Measurements from ENCODE around the gene TPSB2.
"Not testable (repeated sequence)": the region's sequence is repeated elsewhere in the genome, so short reads cannot be mapped to it uniquely, and the experiment has no call there.

The TPSB2 gene

GRCh38 chr16:1199347-1200013 is 30.5 kb downstream of the TPSB2 start:
- DNase-seq, result no peak

GRCh38 chr16:1198671-1199346 is 31.2 kb downstream of the TPSB2 start:
- DNase-seq, result not testable (repeated sequence)

GRCh38 chr16:1198194-1198593 is 31.8 kb downstream of the TPSB2 start:
- DNase-seq, result no peak

GRCh38 chr16:1197237-1197866 is 32.6 kb downstream of the TPSB2 start:
- DNase-seq, result no peak

GRCh38 chr16:1196494-1196893 is 33.5 kb downstream of the TPSB2 start:
- DNase-seq, result no peak

- no peak for DNase-seq
Observed at GRCh38 chr16:1195393-1195666, 34.7 kb downstream of the TPSB2 start.

GRCh38 chr16:1194665-1195392 is 35.2 kb downstream of the TPSB2 start:
- no peak for DNase-seq

- no peak for DNase-seq
Observed at GRCh38 chr16:1193825-1194581, 36.0 kb downstream of the TPSB2 start.

GRCh38 chr16:1193143-1193824 is 36.7 kb downstream of the TPSB2 start:
- no peak for DNase-seq

- DNase-seq, result no peak
Observed at GRCh38 chr16:1192384-1193073, 37.5 kb downstream of the TPSB2 start.

GRCh38 chr16:1190789-1191188 is 39.2 kb downstream of the TPSB2 start:
- not testable (repeated sequence) for DNase-seq

GRCh38 chr16:1189455-1189854 is 40.5 kb downstream of the TPSB2 start:
- DNase-seq, result no peak

- no peak for DNase-seq
Observed at GRCh38 chr16:1188432-1189189, 41.4 kb downstream of the TPSB2 start.

GRCh38 chr16:1185460-1186207 is 44.4 kb downstream of the TPSB2 start:
- DNase-seq, result not testable (repeated sequence)

- no peak for DNase-seq
Observed at GRCh38 chr16:1184980-1185379, 45.0 kb downstream of the TPSB2 start.

GRCh38 chr16:1184156-1184868 is 45.7 kb downstream of the TPSB2 start:
- DNase-seq, result no peak

- DNase-seq, result no peak
Observed at GRCh38 chr16:1182950-1183907, 46.8 kb downstream of the TPSB2 start.

- no peak for DNase-seq
Observed at GRCh38 chr16:1182316-1182671, 47.7 kb downstream of the TPSB2 start.
